Keratinocyte (primary cell): Measurements from ENCODE around the gene EDN2. TPM values are rescaled to one million over a fixed set of nuclear protein-coding genes. Genes with fewer than 3 reads are reported as not detected.
A peak's percentile ranks its signal among the peaks of the same experiment; 100 is the strongest.

Experiments used
- DNase-seq: peaks from one replicate; pipeline ENCODE4 v3.0.0-alpha.2; 2011; ENCODE audit warnings: low read depth, missing footprints, low spot score
- FAIRE-seq: peaks from 2 replicates; lab custom pipeline; 2011; peaks lifted over from hg19 to GRCh38; lab: Jason Lieb, UNC
- H2AFZ ChIP-seq: 2 replicates; pipeline ENCODE4 v1.6.0; 2012; ENCODE audit warnings: low read length, control low read depth, inconsistent platforms; ENCODE audit not compliant: control insufficient read depth
- H3K27ac ChIP-seq: 2 replicates; pipeline ENCODE4 v1.5.1; 2011; ENCODE audit warnings: low read length; ENCODE audit not compliant: control insufficient read depth, insufficient read depth
- H3K27me3 ChIP-seq: 3 replicates; pipeline ENCODE4 v1.6.0; 2011; ENCODE audit warnings: low read length; ENCODE audit not compliant: control insufficient read depth, insufficient read depth; ENCODE audit errors: extremely low read depth
- H3K36me3 ChIP-seq, 2 experiments: 2 replicates in 1 of 2; 3 replicates in 1 of 2; pipeline ENCODE4 v1.5.1; 2011; ENCODE audit warnings: low read length in 2 of 2, mild to moderate bottlenecking in 1 of 2; ENCODE audit not compliant: control insufficient read depth in 2 of 2, insufficient read depth in 2 of 2; ENCODE audit errors: extremely low read depth in 1 of 2
- H3K4me1 ChIP-seq: 3 replicates; pipeline ENCODE4 v1.5.1; 2011; ENCODE audit warnings: low read length; ENCODE audit not compliant: control insufficient read depth, insufficient read depth; ENCODE audit errors: extremely low read depth
- H3K4me2 ChIP-seq: 3 replicates; pipeline ENCODE4 v1.6.0; 2011; ENCODE audit warnings: low read depth, low read length; ENCODE audit not compliant: control insufficient read depth, insufficient read depth; ENCODE audit errors: extremely low read depth
- H3K4me3 ChIP-seq, 3 experiments: fragments of 200-600 bp in 1 of 3; sonication (generic) in 1 of 3; 2 replicates in 2 of 3; 3 replicates in 1 of 3; pipeline ENCODE4 v1.5.1; 2011 to 2016; ENCODE audit warnings: low read length in 3 of 3, mild to moderate bottlenecking in 3 of 3, control low read depth in 2 of 3, inconsistent platforms in 1 of 3, low read depth in 1 of 3, mixed read lengths in 1 of 3, mixed run types in 1 of 3, moderate library complexity in 1 of 3; ENCODE audit not compliant: control insufficient read depth in 2 of 3, insufficient read depth in 2 of 3; ENCODE audit errors: extremely low read depth in 1 of 3
- H3K79me2 ChIP-seq: 2 replicates; pipeline ENCODE4 v1.6.0; 2012; ENCODE audit warnings: low read length; ENCODE audit not compliant: control insufficient read depth, insufficient read depth
- H3K9ac ChIP-seq: 3 replicates; pipeline ENCODE4 v1.6.0; 2011; ENCODE audit warnings: low read length; ENCODE audit not compliant: control insufficient read depth, insufficient read depth; ENCODE audit errors: extremely low read depth
- H3K9me1 ChIP-seq: 3 replicates; pipeline ENCODE4 v1.6.0; 2011; ENCODE audit warnings: low read length; ENCODE audit not compliant: control insufficient read depth, insufficient read depth; ENCODE audit errors: extremely low read depth
- H3K9me3 ChIP-seq: 2 replicates; pipeline ENCODE4 v1.5.1; 2012; ENCODE audit warnings: low read depth, low read length; ENCODE audit not compliant: control insufficient read depth
- H4K20me1 ChIP-seq: 3 replicates; pipeline ENCODE4 v1.6.0; 2011; ENCODE audit warnings: low read length; ENCODE audit not compliant: control insufficient read depth, insufficient read depth; ENCODE audit errors: extremely low read depth
- EZH2 ChIP-seq: IDR thresholded peaks from one replicate; pipeline ENCODE4 v1.6.1; 2012; ENCODE audit warnings: inconsistent platforms, mild to moderate bottlenecking, low read length, moderate library complexity
- dilution Hi-C: fragments of 300-500 bp; cut with MboI; formaldehyde crosslinking; loops from one replicate; pipeline ENCODE4 v1.7.0; 2020; ENCODE audit warnings: low sequenced_read_pairs; ENCODE audit not compliant: extremely low pct_ligation_motif_present
- polyA plus RNA-seq, 5 experiments: library from polyadenylated mRNA; depleted of rRNA in 3 of 5; stranded (reverse) in 3 of 5; stranded (forward) in 1 of 5; unstranded in 1 of 5; fragments of >200 nt; gene quantifications; 1 replicate in 1 of 5; 2 replicates in 3 of 5; 3 replicates in 1 of 5; pipeline versions ENCODE4 v1.2.1 to v1.2.3, GENCODE V29; 2011 to 2012; ENCODE audit warnings: missing spikeins in 2 of 5, low read depth in 1 of 5, low replicate concordance in 1 of 5
- TF ChIP-seq, protein P1 (sequence below), 3 experiments: IDR thresholded peaks in 1 of 3; conservative IDR thresholded peaks in 1 of 3; optimal IDR thresholded peaks in 1 of 3; 2 replicates in 2 of 3; 3 replicates in 1 of 3; pipeline versions ENCODE3 to v1.5.1; 2011; ENCODE audit warnings: low read length in 3 of 3, mild to moderate bottlenecking in 3 of 3, moderate library complexity in 2 of 3, control low read depth in 1 of 3, inconsistent platforms in 1 of 3; ENCODE audit not compliant: insufficient read depth in 2 of 3; ENCODE audit errors: extremely low read depth in 1 of 3

EDN2 gene
- polyA plus RNA-seq, 1 donor (not counting 4 experiments of a cell fraction or from before 2014, with no cell fraction given) = 0.34 TPM

GRCh38 chr1:41497056-41497440 lies 12.6 kb upstream of the EDN2 start:
- Histone ChIP-seq H2AFZ (no peak overlapping the region), H3K9me3 (no peaks in the 10 kb centered on the region), H4K20me1 (no peaks in the 10 kb centered on the region), H3K79me2 (no peaks in the 10 kb centered on the region), H3K4me2 (peak overlapping the region; percentile 55), H3K9ac (peak overlapping the region; percentile 74), H3K27ac (peak overlapping the region; percentile 71), H3K9me1 (peaks cover 3% of the 10 kb centered on the region), H3K4me3 (no peak overlapping the region), H3K27me3 (no peaks in the 10 kb centered on the region), H3K4me1 (peaks cover 89% of the 10 kb centered on the region), H3K36me3 (no peaks in the 10 kb centered on the region)
- FAIRE-seq (no peak), DNase-seq (no peak)
- dilution Hi-C loops = no loop called here
- TF ChIP-seq, protein P1, sequence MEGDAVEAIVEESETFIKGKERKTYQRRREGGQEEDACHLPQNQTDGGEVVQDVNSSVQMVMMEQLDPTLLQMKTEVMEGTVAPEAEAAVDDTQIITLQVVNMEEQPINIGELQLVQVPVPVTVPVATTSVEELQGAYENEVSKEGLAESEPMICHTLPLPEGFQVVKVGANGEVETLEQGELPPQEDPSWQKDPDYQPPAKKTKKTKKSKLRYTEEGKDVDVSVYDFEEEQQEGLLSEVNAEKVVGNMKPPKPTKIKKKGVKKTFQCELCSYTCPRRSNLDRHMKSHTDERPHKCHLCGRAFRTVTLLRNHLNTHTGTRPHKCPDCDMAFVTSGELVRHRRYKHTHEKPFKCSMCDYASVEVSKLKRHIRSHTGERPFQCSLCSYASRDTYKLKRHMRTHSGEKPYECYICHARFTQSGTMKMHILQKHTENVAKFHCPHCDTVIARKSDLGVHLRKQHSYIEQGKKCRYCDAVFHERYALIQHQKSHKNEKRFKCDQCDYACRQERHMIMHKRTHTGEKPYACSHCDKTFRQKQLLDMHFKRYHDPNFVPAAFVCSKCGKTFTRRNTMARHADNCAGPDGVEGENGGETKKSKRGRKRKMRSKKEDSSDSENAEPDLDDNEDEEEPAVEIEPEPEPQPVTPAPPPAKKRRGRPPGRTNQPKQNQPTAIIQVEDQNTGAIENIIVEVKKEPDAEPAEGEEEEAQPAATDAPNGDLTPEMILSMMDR (optimal IDR thresholded peaks at IDR 0.05 in 1 of 3, IDR thresholded peaks at IDR 0.05 in 1 of 3, conservative IDR thresholded peaks at IDR 0.05 in 1 of 3; ENCODE audit: extremely low read depth in 1 of 3, insufficient read depth in 2 of 3, low read length in 3 of 3) = no peak
- TF ChIP-seq EZH2 = no peak

DNA sequence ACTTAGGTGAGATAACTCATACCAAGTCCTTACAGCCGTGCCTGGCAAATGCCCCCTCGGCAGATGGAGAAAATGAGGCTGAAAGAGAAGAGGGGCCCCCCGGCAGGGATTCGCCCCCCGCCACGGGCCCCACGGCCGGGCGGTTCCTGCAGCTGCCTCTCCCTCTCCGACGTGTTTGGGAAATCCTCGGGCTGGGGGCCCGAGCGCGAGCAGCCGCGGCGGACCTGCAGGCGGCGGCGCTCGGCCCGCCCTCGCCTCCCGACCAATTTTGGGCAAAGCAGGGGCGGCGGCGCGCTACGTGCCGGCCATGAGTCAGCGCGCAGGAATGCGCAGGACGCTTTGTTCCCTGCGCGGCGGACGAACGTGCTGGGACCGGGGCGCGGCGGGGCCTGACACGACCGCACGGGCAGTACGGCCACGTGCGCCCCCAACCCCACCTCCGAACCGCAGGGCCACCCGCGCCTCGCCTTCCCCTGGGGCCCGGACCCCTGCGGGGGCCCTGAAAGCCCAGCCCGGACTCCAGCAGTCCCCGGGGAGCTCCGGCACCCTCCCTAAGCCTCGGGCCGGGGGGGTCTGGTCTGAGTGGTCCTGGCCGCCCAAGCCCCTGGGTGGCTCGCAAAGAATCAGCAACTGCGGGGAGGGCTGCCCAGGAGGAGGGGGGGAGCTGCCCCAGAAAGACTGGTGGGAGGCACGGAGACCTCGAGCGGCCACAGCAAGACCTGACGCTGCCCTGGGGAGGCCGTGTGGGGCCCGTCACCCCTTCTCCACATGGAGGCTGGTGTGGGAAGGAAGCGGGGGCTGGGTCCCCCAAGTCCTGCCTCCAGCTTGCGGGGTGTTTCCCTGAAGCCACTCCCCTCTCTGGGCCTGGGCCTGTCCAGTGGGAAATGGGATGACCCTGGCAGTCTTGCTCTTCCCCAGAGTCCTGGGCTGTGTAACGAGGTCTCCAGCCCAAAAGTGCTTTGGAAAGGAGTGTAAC lies 11.9 kb upstream of the EDN2 start:
- no peak for FAIRE-seq
- H3K27me3 ChIP-seq = no peaks in the 10 kb centered on the region
- dilution Hi-C loops = no loop called here
- peak overlapping the region; percentile 71 for H3K27ac ChIP-seq
- H3K36me3 ChIP-seq = no peaks in the 10 kb centered on the region
- peak overlapping the region in 1 of 3 experiments; percentile 19 for H3K4me3 ChIP-seq
- peaks cover 83% of the 10 kb centered on the region for H3K4me1 ChIP-seq
- no peak for DNase-seq
- peak overlapping the region; percentile 74 for H3K9ac ChIP-seq
- H3K4me2 ChIP-seq = peak overlapping the region; percentile 55
- H4K20me1 ChIP-seq = no peaks in the 10 kb centered on the region
- TF ChIP-seq EZH2 = no peak
- TF ChIP-seq, protein P1 (optimal IDR thresholded peaks at IDR 0.05 in 1 of 3, IDR thresholded peaks at IDR 0.05 in 1 of 3, conservative IDR thresholded peaks at IDR 0.05 in 1 of 3; ENCODE audit: extremely low read depth in 1 of 3, insufficient read depth in 2 of 3, low read length in 3 of 3) = no peak
- H2AFZ ChIP-seq = no peak overlapping the region
- peaks cover 3% of the 10 kb centered on the region for H3K9me1 ChIP-seq
- H3K9me3 ChIP-seq = no peaks in the 10 kb centered on the region
- no peaks in the 10 kb centered on the region for H3K79me2 ChIP-seq
